Uterus (tissue), 2 donors: ENCODE measurements around the gene SRGAP2C.

ENCODE experiments used
- POLR2A ChIP-seq, 2 donors: fragments of 450-650 bp; IDR thresholded peaks; one replicate each; pipeline ENCODE4 v1.6.1; 2016; ENCODE audit warnings: antibody characterized with exemption in 2 of 2, mild to moderate bottlenecking in 1 of 2, moderate library complexity in 1 of 2
- TF ChIP-seq, protein P1 (sequence below), 4 experiments: fragments of 200-600 bp in 2 of 4; fragments of 450-650 bp in 2 of 4; sonication (generic) in 2 of 4; IDR thresholded peaks; one replicate each; pipeline ENCODE4 v1.5.1; 2016 to 2019; ENCODE audit warnings: antibody characterized with exemption in 4 of 4, mild to moderate bottlenecking in 2 of 4, moderate library complexity in 1 of 4

GRCh38 chr1:121417325-121417923 lies 232.6 kb downstream of the SRGAP2C start:
- TF ChIP-seq, protein P1, sequence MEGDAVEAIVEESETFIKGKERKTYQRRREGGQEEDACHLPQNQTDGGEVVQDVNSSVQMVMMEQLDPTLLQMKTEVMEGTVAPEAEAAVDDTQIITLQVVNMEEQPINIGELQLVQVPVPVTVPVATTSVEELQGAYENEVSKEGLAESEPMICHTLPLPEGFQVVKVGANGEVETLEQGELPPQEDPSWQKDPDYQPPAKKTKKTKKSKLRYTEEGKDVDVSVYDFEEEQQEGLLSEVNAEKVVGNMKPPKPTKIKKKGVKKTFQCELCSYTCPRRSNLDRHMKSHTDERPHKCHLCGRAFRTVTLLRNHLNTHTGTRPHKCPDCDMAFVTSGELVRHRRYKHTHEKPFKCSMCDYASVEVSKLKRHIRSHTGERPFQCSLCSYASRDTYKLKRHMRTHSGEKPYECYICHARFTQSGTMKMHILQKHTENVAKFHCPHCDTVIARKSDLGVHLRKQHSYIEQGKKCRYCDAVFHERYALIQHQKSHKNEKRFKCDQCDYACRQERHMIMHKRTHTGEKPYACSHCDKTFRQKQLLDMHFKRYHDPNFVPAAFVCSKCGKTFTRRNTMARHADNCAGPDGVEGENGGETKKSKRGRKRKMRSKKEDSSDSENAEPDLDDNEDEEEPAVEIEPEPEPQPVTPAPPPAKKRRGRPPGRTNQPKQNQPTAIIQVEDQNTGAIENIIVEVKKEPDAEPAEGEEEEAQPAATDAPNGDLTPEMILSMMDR (IDR thresholded peaks at IDR 0.05) = no peak
- TF ChIP-seq POLR2A (IDR thresholded peaks at IDR 0.05) = no peak
